Measurements from ENCODE around the gene UTF1. TPM values are rescaled to one million over a fixed set of nuclear protein-coding genes. Genes with fewer than 3 reads are reported as not detected.

Gene UTF1
- total and polyA plus RNA-seq, 9 of the 15 experiments (the other 6 are each of a cell fraction or from before 2014, with no cell fraction given): 0.35 to 0.46 TPM; not detected in 7

DNA sequence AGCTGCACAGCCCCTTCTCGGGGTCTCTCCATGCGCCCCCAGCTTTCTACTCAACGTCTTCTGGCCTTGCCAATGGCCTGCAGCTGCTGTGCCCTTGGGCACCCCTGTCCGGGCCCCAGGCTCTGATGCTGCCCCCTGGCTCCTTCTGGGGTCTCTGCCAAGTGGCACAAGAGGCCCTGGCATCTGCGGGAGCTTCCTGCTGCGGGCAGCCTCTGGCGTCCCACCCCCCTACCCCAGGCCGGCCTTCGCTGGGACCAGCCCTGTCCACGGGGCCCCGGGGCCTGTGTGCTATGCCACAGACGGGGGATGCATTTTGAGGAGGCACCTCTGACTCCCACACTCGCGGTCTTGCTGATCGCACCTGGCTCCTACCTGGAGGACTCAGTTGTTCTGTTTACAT lies 10.0 kb downstream of the UTF1 start:
- Histone ChIP-seq H3K36me3 (ENCODE audit: control insufficient read depth, insufficient read depth, low read length) (no peaks in the 10 kb centered on the region), H3K4me2 (ENCODE audit: insufficient read depth, low read length) (no peak overlapping the region), H3K27ac (ENCODE audit: extremely low read depth, low read depth, low read length) (no peak overlapping the region), H4K20me1 (replicated peaks; ENCODE audit: control insufficient read depth, insufficient read depth, low read length) (no peaks in the 10 kb centered on the region), H3K9ac (ENCODE audit: insufficient read depth in 1 of 2, low read depth in 2 of 2, low read length in 2 of 2) (no peak overlapping the region), H3K79me2 (ENCODE audit: control insufficient read depth, insufficient read depth, low read length) (no peaks in the 10 kb centered on the region), H3K4me3 (no peak overlapping the region), H2AFZ (ENCODE audit: low read depth, low read length) (no peak overlapping the region), H3K4me1 (replicated peaks in 1 of 2; ENCODE audit: control insufficient read depth in 2 of 2, insufficient read depth in 2 of 2, low read length in 2 of 2) (peaks cover 7 to 73% of the 10 kb centered on the region in 2 experiments), H3K9me1 (ENCODE audit: control insufficient read depth, insufficient read depth, low read length) (no peaks in the 10 kb centered on the region), H3K27me3 (ENCODE audit: control insufficient read depth in 2 of 2, insufficient read depth in 2 of 2, low read length in 2 of 2) (no peaks in the 10 kb centered on the region), H3K9me3 (replicated peaks; ENCODE audit: control insufficient read depth, insufficient read depth, low read depth, low read length) (no peaks in the 10 kb centered on the region)
- ChIA-PET CTCF (ENCODE audit: low intra/inter-chr PET ratio) (no interaction called here), POLR2A (no interaction called here)
- DNase-seq (ENCODE audit: extremely low read depth in 1 of 4, low spot score in 3 of 4): no peak
- 36% methylated on average over 5 of the region's 15 CpGs for WGBS (ENCODE audit: insufficient coverage, low coverage, missing lambda C conversion rate)
- intact Hi-C loops (cut with micrococcal nuclease) (no loop called here), in situ Hi-C loops (cut with MboI) (no loop called here)
- ATAC-seq: no peak
- no TSS peak for BruUV-seq (replicated peaks)
- FAIRE-seq: no peak
- TF ChIP-seq, protein P1, sequence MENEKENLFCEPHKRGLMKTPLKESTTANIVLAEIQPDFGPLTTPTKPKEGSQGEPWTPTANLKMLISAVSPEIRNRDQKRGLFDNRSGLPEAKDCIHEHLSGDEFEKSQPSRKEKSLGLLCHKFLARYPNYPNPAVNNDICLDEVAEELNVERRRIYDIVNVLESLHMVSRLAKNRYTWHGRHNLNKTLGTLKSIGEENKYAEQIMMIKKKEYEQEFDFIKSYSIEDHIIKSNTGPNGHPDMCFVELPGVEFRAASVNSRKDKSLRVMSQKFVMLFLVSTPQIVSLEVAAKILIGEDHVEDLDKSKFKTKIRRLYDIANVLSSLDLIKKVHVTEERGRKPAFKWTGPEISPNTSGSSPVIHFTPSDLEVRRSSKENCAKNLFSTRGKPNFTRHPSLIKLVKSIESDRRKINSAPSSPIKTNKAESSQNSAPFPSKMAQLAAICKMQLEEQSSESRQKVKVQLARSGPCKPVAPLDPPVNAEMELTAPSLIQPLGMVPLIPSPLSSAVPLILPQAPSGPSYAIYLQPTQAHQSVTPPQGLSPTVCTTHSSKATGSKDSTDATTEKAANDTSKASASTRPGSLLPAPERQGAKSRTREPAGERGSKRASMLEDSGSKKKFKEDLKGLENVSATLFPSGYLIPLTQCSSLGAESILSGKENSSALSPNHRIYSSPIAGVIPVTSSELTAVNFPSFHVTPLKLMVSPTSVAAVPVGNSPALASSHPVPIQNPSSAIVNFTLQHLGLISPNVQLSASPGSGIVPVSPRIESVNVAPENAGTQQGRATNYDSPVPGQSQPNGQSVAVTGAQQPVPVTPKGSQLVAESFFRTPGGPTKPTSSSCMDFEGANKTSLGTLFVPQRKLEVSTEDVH (IDR thresholded peaks at IDR 0.05; ENCODE audit: low read depth, partially characterized antibody): no peak
- TF ChIP-seq PTTG1 (tag; IDR thresholded peaks at IDR 0.05; ENCODE audit: low read depth): no peak
- TF ChIP-seq ETV1 (tag; conservative IDR thresholded peaks at IDR 0.05; ENCODE audit: low read depth): no peak
- no peak for TF ChIP-seq IFI16 (CRISPR knock-in tag; IDR thresholded peaks at IDR 0.05)
- TF ChIP-seq FOXJ3 (CRISPR knock-in tag; IDR thresholded peaks at IDR 0.05): no peak
- no peak for TF ChIP-seq CBFA2T3 (IDR thresholded peaks at IDR 0.05)
- TF ChIP-seq HMGN3 (IDR thresholded peaks at IDR 0.05; ENCODE audit: borderline replicate concordance, extremely low read depth, insufficient read length, low read depth, low read length): no peak
- TF ChIP-seq, protein P2, sequence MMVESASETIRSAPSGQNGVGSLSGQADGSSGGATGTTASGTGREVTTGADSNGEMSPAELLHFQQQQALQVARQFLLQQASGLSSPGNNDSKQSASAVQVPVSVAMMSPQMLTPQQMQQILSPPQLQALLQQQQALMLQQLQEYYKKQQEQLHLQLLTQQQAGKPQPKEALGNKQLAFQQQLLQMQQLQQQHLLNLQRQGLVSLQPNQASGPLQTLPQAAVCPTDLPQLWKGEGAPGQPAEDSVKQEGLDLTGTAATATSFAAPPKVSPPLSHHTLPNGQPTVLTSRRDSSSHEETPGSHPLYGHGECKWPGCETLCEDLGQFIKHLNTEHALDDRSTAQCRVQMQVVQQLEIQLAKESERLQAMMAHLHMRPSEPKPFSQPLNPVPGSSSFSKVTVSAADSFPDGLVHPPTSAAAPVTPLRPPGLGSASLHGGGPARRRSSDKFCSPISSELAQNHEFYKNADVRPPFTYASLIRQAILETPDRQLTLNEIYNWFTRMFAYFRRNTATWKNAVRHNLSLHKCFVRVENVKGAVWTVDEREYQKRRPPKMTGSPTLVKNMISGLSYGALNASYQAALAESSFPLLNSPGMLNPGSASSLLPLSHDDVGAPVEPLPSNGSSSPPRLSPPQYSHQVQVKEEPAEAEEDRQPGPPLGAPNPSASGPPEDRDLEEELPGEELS (CRISPR knock-in tag; IDR thresholded peaks at IDR 0.05; ENCODE audit: borderline replicate concordance): no peak
- TF ChIP-seq ZNF586 (CRISPR knock-in tag; conservative IDR thresholded peaks at IDR 0.05): no peak
- TF ChIP-seq PYGO2 (tag; IDR thresholded peaks at IDR 0.05): no peak
- no peak for TF ChIP-seq ZNF124 (CRISPR knock-in tag; IDR thresholded peaks at IDR 0.05)
- no peak for TF ChIP-seq GATA2 (CRISPR knock-in tag; IDR thresholded peaks at IDR 0.05)
- no peak for TF ChIP-seq KLF10 (CRISPR knock-in tag; IDR thresholded peaks at IDR 0.05)
- no peak for TF ChIP-seq THRB (CRISPR knock-in tag; conservative IDR thresholded peaks at IDR 0.05)
- no peak for TF ChIP-seq SP1 (CRISPR knock-in tag; IDR thresholded peaks at IDR 0.05)
- no peak for TF ChIP-seq TBP (optimal IDR thresholded peaks at IDR 0.05; ENCODE audit: low read depth, low read length)
- no peak for TF ChIP-seq DIDO1 (tag; IDR thresholded peaks at IDR 0.05; ENCODE audit: low read depth)
- no peak for TF ChIP-seq POLR2H (tag; IDR thresholded peaks at IDR 0.05; ENCODE audit: low read depth)
- no peak for TF ChIP-seq NBN (IDR thresholded peaks at IDR 0.05; ENCODE audit: low read depth)

Measured in K562 (cell line).